Glutamatergic neuron (in vitro differentiated cells): ENCODE results near the gene SZT2. TPM values are rescaled to one million over a fixed set of nuclear protein-coding genes. Genes with fewer than 3 reads are reported as not detected.
"Not testable (repeated sequence)": the region's sequence is repeated elsewhere in the genome, so short reads cannot be mapped to it uniquely, and the experiment has no call there.

Experiments
- DNase-seq: peaks from one replicate; pipeline ENCODE4 v3.0.0; 2022
- H3K27ac Mint-ChIP-seq: one replicate; pipeline ENCODE4 v1.8.0; 2020; ENCODE audit warnings: mild to moderate bottlenecking, mixed read lengths, inconsistent platforms; ENCODE audit not compliant: unreplicated experiment
- H3K27me3 Mint-ChIP-seq: one replicate; pipeline ENCODE4 v1.8.0; 2020; ENCODE audit warnings: mild to moderate bottlenecking, moderate library complexity, mixed read lengths, inconsistent platforms; ENCODE audit not compliant: unreplicated experiment
- H3K36me3 Mint-ChIP-seq: one replicate; pipeline ENCODE4 v1.8.0; 2020; ENCODE audit warnings: mild to moderate bottlenecking, mixed read lengths, inconsistent platforms; ENCODE audit not compliant: unreplicated experiment
- H3K4me1 Mint-ChIP-seq: one replicate; pipeline ENCODE4 v1.8.0; 2020; ENCODE audit warnings: mild to moderate bottlenecking, low read depth, mixed read lengths, inconsistent platforms; ENCODE audit not compliant: unreplicated experiment
- H3K4me3 Mint-ChIP-seq: one replicate; pipeline ENCODE4 v1.8.0; 2020; ENCODE audit warnings: mild to moderate bottlenecking, mixed read lengths, inconsistent platforms; ENCODE audit not compliant: unreplicated experiment
- H3K9me3 Mint-ChIP-seq: one replicate; pipeline ENCODE4 v1.8.0; 2020; ENCODE audit warnings: mild to moderate bottlenecking, moderate library complexity, mixed read lengths, inconsistent platforms; ENCODE audit not compliant: unreplicated experiment
- CTCF ChIP-seq: fragments of 200-600 bp; sonication (generic); IDR thresholded peaks from one replicate; pipeline ENCODE4 v1.5.0; 2021; ENCODE audit not compliant: partially characterized antibody, unreplicated experiment
- total RNA-seq: library from RNA; stranded (reverse); fragmentation: NEBNext Ultra II Directional; extraction: Animal tissue kit (Norgen Biotek cat#: 25700); gene quantifications from one replicate; pipeline ENCODE4 v1.2.1, GENCODE V29; 2021; ENCODE audit not compliant: unreplicated experiment

SZT2 gene
- total RNA-seq, 1 donor from 2014 or later: 85.3 TPM

GRCh38 chr1:43398227-43398626 is 8.5 kb downstream of the SZT2 start:
- H3K9me3 Mint-ChIP-seq: no peaks in the 10 kb centered on the region
- peaks cover 3% of the 10 kb centered on the region for H3K27me3 Mint-ChIP-seq
- no peaks in the 10 kb centered on the region for H3K36me3 Mint-ChIP-seq
- H3K4me3 Mint-ChIP-seq: no peak overlapping the region
- no peak for TF ChIP-seq CTCF
- H3K4me1 Mint-ChIP-seq: no peaks in the 10 kb centered on the region
- no peak for DNase-seq
- H3K27ac Mint-ChIP-seq: no peak overlapping the region

- H3K36me3 Mint-ChIP-seq, DNase-seq, H3K4me3 Mint-ChIP-seq, H3K4me1 Mint-ChIP-seq, H3K27ac Mint-ChIP-seq, H3K27me3 Mint-ChIP-seq, H3K9me3 Mint-ChIP-seq: not testable (repeated sequence)
These were observed 10.7 kb downstream of the SZT2 start for GRCh38 chr1:43400441-43400840.

- TF ChIP-seq CTCF: no peak
- H3K36me3 Mint-ChIP-seq: peaks cover 5% of the 10 kb centered on the region
- H3K4me1 Mint-ChIP-seq: no peaks in the 10 kb centered on the region
- peaks cover 6% of the 10 kb centered on the region for H3K27me3 Mint-ChIP-seq
- no peak overlapping the region for H3K27ac Mint-ChIP-seq
- no peak overlapping the region for H3K4me3 Mint-ChIP-seq
- DNase-seq: no peak
- H3K9me3 Mint-ChIP-seq: peaks cover 3% of the 10 kb centered on the region
These were observed 12.6 kb downstream of the SZT2 start for GRCh38 chr1:43402089-43402865.

- peaks cover 3% of the 10 kb centered on the region for H3K9me3 Mint-ChIP-seq
- no peak overlapping the region for H3K27ac Mint-ChIP-seq
These were observed 14.7 kb downstream of the SZT2 start for GRCh38 chr1:43404353-43404752.

GRCh38 chr1:43405219-43405875 is 15.6 kb downstream of the SZT2 start:
- no peak for TF ChIP-seq CTCF
- Mint-ChIP-seq H3K4me3 (no peak overlapping the region), H3K4me1 (no peaks in the 10 kb centered on the region), H3K9me3 (peaks cover 3% of the 10 kb centered on the region), H3K27me3 (peaks cover 8% of the 10 kb centered on the region), H3K36me3 (peaks cover 15% of the 10 kb centered on the region), H3K27ac (no peak overlapping the region)
- no peak for DNase-seq

More at GRCh38 chr1:43404353-43404752, 14.7 kb downstream of the SZT2 start:
- no peak for TF ChIP-seq CTCF
- Mint-ChIP-seq H3K4me1 (no peaks in the 10 kb centered on the region), H3K27me3 (peaks cover 6% of the 10 kb centered on the region), H3K4me3 (no peak overlapping the region), H3K36me3 (peaks cover 15% of the 10 kb centered on the region)
- no peak for DNase-seq
